Activated T-helper 1 cell treated with anti-CD3 and anti-CD28 coated beads, Interleukin-2, amount 50 U/mL, for 16 hours (primary cell): ENCODE data around the gene UBA1.
A peak's percentile ranks its signal among the peaks of the same experiment; 100 is the strongest.

Experiments used
- DNase-seq, 2 donors: peaks; one replicate each; pipeline ENCODE4 v3.0.0-alpha.2; 2020; ENCODE audit warnings: low read depth in 1 of 2, low spot score in 1 of 2

UBA1 gene

DNA sequence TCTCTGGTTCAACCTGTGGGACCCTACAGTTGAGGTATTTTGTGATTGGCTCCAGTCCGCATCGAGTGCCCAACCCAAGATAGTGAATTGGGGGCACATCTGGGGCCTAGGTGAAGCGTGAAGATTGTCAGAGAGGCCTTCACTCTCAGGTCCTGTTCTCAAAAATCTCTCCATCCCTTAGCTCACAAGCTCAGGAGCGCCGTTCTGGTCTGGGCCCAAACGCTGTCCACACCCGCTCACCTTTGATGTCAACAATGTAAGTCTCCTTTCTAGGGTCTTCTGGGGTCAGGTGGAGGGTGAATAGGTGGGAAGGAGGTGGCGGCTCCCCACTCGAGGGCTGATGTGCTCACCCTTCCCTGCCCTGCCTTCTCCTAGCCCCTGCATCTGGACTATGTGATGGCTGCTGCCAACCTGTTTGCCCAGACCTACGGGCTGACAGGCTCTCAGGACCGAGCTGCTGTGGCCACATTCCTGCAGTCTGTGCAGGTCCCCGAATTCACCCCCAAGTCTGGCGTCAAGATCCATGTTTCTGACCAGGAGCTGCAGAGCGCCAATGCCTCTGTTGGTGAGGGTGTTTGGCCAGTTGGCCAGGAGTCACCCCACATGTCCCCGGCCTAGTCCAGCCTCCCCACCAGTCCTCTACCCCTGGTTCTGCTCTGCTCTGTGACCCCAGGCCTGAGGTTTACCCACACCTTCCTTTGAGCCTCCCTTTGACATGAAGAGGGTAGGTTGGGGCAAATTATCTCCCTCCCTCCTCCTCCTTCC, 17.2 kb downstream of the UBA1 start:
- no peak for DNase-seq

- DNase-seq, result no peak
Measured at GRCh38 chrX:47212381-47213293, 19.0 kb downstream of the UBA1 start.

- no peak for DNase-seq
Measured at GRCh38 chrX:47214435-47215077, 20.9 kb downstream of the UBA1 start.

- DNase-seq, result no peak
Measured at GRCh38 chrX:47215291-47215900, 21.8 kb downstream of the UBA1 start.

GRCh38 chrX:47216393-47216925, 22.8 kb downstream of the UBA1 start:
- no peak for DNase-seq

- DNase-seq, result no peak
Measured at GRCh38 chrX:47217121-47217851, 23.7 kb downstream of the UBA1 start.

DNA sequence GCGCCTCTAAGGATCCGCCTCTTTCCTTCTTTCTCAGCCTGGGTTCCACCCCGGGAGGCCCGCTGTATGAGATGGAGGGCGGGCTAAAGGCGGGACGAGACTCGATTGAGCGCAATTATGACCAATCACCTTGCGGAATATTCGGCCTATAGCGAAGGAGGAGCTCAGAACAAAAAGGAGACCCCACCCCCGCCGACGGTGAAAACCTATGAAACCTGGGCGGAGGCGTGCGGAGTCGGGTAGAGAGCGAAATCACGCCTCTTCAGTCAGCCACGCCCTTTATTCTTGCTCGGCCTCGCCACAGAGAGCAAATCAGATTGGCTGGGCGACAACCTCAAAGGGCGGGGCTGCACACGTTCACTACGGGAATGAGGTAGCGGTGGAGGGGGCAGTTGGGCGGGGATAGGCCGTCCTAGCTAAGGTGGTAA, 24.2 kb downstream of the UBA1 start:
- DNase-seq, result peak; percentile 80 to 96

DNA sequence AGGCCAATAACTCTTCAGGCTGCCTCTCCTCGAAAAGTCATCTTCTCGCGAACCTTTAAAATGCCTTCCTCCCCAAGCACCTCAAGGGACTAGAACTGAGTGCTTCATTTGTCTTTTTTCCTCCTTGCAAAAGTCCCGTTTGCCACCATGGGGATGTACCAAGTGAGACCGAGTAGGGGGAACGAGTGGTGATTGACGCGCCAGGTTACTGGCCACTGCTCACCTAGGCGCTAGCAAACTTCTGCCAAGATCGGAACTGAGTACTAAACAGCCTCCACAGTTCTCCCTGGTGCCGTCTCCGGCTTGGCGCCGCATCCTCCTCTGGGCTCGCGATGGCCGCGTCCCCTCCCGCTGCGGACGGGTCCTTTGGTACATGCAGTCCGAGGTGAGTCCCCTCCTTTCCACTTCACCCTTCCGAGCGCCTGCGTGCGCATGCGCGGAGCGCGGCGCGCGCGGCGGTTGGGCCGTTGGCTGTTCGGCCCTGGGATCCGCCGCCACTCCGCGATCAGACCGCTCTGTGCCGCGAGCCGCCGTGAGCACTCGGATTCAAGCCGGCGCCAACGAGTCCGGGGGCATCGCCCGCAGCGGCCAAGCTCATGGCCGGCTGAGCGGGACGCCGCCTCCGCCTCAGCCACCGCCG, 24.8 kb downstream of the UBA1 start, which contains the start of gene CDK16:
Gene CDK16, plus strand, starts transcription at position 402 of the 640 bp plus-strand sequence. CDS start 4,877 bp downstream, outside the sequence.
- DNase-seq, result peak; percentile 34 to 77

DNA sequence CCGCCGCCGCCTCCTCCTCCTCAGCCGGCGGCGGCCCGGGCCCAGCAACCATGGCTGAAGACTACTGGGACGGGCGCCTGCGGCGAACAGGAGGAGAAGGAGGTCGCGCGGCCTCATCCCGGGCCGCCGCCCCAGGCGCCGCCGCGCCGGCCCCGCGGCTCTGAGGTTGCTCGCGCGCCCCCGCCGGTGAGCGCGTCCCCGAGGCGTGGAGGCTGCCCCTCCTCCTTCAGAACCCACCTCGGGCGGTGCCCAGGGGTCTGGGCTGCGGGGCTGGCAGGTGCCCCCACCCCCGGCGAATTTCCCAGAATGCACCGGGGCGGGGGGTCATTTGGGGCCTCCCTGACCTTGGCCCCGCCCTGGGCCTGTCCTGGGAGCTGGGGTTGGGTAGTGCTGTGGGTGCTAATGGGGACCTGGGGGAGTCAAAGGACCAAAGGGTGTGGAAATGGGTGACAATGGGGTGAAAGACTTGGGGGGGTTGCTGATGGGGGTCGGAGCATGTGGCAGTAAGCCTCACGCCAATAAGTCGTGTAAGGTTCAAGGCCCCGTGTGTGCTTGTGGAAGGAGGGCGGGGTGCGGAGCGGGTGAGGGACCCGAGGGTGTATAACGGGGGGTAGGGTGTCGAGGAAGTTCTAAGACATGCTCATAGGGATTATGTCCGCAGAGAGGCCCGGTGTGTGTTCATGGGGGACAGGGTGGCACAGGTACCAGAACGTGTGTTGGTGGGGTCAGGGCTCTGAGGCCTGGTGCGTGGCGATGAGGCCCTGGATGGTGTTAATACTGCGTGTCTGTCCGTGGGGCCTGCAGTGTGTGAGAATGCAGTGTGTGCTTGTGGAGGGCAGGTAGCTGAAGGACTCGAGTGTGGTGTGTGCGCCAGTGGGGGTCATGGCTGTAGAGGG, 25.5 kb downstream of the UBA1 start:
- peak in 1 of 2 donors; percentile 23 for DNase-seq

DNA sequence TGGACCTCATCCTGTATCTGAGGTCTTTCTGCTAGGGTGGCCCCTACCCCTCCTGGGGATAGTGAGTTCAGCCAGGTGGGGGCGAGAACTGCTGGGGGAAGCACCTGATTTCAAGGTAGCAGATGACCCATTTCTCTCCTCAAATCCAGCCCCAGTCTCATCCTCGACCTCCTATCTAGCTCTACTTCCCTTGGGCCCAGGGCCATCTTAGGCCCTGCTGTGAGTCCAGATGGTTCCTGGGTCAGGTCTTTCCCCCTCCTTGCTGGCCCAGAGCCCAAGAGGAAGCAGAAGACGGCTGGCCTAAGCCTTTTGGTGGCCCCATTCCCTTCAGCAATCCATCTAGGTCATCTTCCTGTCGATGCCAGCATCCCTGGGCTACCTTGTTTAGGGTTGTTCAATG, 28.1 kb downstream of the UBA1 start:
- no peak for DNase-seq

DNA sequence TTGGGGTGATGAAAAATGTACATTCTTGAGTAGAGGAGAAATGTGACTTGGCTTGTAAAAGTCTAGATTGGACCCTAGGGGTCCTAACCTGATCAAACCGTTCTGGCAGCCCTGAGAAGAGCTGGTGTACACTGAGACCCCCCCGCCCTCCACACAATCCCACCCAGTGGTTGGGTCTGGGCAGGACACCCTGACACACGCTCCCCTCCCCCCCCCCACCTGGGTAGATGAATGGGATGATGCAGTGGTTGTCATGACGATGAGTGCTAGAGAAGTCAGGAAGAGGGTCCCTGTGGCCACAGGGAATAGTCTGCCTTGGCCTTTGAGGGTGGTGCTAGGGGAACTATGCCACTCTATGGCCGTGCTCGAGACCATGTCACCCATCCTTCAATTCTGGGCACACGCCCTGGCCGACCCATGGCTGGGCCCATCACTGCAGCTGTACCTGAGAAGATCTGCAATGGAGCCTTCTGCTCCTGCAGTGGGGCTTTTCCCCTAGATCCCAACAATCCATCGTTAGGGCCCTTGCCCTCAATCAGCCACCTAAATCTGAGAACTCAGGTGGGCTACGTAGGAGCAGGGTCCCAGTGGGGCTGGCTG, 29.2 kb downstream of the UBA1 start:
- DNase-seq, result no peak

DNA sequence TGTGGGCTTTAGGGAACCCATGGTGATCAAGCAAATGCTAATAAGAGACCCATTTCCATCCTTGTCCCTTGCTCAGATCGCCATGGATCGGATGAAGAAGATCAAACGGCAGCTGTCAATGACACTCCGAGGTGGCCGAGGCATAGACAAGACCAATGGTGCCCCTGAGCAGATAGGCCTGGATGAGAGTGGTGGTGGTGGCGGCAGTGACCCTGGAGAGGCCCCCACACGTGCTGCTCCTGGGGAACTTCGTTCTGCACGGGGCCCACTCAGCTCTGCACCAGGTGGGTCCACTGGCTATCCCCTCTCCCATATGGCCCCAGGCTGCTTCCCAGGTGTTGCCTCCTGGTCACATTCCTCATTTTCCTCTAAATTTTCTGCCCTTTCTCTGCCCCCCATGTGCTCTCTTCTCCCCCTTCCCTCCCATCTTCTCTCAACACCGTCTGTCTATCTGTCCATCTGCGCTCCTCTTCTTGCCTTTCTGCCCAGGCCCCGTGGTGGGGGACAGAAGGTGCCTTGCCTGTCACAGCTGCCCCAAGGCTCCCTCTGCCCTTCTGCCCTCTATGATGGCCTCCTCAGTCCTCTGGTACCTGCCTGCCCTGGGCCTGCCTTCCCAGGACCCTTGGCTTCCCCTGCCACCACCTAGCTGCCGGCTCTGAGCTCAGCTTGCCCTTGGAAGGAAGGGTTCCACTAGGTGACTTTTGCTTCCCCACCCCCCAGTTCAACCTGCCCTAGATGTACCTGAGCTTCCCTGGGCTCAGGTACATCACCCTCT, 30.0 kb downstream of the UBA1 start:
- no peak for DNase-seq

DNA sequence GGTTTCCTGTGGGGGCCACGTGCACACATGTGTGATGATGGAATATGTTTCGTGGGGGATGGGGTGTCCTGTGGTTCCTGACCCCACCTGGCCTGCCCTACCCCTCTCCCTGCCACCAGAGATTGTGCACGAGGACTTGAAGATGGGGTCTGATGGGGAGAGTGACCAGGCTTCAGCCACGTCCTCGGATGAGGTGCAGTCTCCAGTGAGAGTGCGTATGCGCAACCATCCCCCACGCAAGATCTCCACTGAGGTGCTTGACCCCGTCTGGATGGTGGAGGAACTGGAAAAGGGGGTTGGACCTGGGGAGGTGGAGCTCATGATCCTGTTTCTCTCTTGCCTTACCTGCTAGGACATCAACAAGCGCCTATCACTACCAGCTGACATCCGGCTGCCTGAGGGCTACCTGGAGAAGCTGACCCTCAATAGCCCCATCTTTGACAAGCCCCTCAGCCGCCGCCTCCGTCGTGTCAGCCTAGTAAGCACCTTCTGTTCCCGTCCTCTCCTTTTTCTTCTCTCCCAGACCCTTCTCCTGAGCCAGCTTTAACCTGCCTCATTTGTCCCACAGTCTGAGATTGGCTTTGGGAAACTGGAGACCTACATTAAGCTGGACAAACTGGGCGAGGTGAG, 30.8 kb downstream of the UBA1 start:
- no peak for DNase-seq

- no peak for DNase-seq
Measured at GRCh38 chrX:47224896-47225290, 31.3 kb downstream of the UBA1 start.

DNA sequence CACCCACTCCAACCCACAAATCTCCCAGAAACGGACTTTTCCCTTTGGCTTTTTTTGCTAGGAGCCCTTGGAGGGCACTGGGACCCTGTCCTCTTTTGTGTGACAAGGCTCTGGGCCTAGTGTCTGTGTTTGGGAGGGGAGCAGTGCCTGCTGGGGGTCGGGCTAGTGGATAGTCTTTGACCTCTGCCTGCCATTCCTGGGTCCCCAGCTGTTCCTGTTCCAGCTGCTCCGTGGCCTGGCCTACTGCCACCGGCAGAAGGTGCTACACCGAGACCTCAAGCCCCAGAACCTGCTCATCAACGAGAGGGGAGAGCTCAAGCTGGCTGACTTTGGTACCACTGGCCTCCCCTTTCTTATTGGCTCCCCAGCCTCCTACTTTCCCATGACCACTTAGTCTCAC, 32.4 kb downstream of the UBA1 start:
- DNase-seq, result no peak

DNA sequence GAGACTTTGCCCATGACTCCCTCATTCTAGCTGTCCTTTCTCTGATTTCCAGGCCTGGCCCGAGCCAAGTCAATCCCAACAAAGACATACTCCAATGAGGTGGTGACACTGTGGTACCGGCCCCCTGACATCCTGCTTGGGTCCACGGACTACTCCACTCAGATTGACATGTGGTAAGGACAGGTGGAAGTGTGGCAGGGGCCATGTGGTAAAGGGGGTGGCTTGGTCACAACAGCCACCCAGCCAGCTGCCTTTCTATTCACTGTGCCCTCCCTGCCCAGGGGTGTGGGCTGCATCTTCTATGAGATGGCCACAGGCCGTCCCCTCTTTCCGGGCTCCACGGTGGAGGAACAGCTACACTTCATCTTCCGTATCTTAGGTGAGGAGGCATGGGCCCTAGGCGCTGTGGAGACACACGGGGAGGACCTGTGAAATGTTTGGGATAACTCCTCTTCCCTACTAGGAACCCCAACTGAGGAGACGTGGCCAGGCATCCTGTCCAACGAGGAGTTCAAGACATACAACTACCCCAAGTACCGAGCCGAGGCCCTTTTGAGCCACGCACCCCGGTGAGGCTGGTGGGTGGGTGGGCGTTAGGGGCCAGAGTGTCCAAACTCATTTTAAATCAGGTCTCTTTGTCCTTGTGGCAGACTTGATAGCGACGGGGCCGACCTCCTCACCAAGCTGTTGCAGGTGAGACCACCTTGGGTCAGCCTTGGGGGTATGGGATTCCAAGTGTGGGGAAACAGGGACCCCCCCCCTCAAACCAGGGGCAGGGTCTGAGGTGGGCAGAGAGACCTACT, 33.1 kb downstream of the UBA1 start:
- DNase-seq, result no peak

- DNase-seq, result no peak
Measured at GRCh38 chrX:47227334-47227583, 33.6 kb downstream of the UBA1 start.
